Ramos (cell line): Measurements from ENCODE around the gene ANKS3.

Experiments used
- in situ Hi-C: fragments of 300-500 bp; cut with MboI; formaldehyde crosslinking; loops from one replicate; pipeline ENCODE4 v1.14.3; 2022; ENCODE audit warnings: low sequenced_read_pairs; ENCODE audit not compliant: unreplicated experiment

Gene ANKS3

GRCh38 chr16:4699046-4699556 lies 35.0 kb downstream of the ANKS3 start:
- in situ Hi-C loops, result no loop called here

DNA sequence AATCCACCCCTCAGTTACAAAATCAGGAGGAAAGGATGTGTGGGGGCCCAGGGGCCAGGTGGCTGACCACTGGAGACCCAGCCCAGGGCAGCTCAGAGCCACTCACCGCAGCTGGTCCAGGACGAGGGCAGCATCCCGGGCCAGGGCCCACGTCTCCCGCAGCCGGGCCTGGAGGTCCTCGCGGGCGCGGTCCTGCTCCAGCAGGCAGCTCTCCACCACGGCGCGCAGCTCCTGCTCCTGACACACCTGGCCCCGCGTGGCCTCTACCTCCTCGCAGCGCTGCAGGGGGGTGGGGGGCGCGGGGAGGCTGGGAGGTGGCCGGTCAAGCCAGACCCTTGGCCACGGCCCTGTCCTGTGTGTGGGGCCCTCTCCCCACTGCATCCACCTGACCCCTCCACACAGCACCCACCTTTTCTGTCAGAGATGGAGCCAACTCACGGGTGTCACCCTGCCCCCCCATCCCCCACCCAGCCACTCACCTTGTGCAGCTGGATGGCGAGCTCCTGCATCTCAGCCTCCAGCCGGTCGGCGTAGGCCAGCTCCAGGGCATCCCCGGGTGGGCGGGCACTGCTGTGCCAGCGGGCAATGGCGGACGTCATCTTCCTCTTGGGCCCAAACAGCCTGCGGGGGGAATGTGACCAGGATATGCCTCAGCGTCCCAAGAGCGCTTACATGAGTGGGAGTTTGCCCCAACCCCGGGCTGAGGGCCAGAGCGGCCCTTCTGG lies 35.6 kb downstream of the ANKS3 start:
- in situ Hi-C loops, result no loop called here

DNA sequence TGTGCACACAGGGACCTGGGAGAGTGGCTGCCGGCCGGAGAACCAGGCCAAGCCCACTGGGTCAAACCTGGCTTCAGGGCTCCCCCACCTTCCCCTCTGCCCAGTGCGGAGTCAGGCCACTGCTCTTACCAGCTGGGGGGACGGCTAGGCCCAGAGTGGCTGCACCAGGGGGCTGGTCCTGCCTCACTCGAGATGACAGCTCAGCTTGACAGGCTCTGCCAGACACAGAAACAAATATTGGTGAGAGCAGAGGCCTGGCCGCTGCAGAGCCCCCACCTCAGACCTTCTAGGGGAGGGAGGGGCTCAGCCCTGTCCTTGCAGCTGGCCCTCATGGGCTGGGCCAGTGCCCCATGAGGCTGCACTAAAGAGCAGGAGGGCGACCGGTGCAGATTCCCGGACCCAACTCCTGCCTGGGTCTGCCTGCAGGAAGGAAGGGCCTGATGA lies 36.2 kb downstream of the ANKS3 start:
- in situ Hi-C loops, result no loop called here

- in situ Hi-C loops, result no loop called here
Measured at GRCh38 chr16:4696905-4697847, 36.9 kb downstream of the ANKS3 start.

DNA sequence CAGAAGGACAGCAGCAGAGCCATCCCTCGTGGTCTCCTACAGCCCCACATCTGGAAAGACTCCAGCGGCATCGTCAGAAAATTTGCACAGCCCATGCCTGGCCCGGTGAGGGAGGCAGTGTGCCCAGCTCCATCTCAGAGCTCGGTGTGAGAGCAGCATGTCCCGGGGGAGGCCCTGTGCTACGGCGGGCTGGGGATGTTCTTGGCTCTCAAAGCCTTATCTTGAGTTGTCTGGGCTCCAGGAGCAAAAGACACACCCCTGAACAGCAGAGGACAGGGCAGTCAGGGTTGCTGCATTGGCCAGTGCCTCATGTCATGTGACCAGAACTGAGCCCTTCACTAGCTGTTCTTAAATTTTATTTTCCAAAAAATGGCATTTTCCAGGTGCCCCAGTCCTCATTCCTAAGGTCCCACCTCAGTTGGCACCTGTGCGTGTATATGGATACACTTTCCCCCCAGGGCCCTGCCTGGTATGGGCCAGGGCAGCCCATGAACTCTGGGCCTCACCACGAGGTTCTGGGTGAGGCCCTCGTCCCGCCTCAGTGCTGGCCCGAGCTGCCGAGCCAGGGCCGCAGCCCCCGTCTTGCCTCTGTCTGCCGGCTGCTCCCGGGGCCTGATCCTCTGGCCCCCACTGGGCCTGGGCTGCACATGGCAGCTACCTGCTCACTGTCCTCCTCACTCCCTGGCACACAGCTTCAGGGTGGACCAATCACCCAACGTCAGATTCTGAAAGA lies 37.7 kb downstream of the ANKS3 start:
- in situ Hi-C loops, result no loop called here

GRCh38 chr16:4695473-4696171 lies 38.4 kb downstream of the ANKS3 start:
- in situ Hi-C loops, result no loop called here

DNA sequence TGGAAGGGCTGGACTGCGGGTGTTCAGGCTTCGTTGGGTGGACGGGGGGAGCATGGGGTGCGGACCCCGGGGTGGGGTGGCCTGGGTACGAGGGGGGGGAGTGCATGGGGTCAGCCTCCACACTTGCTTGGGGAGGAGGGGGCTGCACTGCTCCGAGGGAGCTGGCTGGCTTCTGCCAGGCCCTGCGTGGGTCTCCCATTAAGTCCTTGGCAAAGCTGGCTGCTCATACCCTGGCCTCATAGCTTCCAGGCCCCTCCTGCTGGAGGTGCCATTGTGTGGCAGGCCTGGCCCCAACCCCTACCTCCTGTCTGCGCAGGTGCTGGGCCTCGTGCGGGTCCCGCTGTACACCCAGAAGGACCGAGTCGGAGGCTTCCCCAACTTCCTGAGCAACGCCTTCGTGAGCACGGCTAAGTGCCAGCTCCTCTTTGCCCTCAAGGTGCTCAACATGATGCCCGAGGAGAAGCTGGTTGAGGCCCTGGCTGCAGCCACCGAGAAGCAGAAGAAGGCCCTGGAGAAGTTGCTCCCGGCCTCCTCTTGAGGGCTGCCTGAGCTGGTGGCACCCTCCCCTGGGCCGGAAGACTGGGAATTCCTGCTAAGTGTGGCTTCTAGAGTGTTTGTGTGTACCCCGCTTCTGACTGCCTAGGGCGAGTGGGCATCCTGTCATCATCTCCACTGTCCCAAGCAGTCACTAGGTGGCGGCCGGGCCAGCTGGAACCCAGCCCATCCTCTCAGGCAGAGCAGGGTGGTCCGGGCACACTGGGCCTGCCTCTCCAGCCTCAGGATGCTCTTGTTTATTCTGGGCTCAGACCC lies 39.2 kb downstream of the ANKS3 start:
- in situ Hi-C loops, result no loop called here

DNA sequence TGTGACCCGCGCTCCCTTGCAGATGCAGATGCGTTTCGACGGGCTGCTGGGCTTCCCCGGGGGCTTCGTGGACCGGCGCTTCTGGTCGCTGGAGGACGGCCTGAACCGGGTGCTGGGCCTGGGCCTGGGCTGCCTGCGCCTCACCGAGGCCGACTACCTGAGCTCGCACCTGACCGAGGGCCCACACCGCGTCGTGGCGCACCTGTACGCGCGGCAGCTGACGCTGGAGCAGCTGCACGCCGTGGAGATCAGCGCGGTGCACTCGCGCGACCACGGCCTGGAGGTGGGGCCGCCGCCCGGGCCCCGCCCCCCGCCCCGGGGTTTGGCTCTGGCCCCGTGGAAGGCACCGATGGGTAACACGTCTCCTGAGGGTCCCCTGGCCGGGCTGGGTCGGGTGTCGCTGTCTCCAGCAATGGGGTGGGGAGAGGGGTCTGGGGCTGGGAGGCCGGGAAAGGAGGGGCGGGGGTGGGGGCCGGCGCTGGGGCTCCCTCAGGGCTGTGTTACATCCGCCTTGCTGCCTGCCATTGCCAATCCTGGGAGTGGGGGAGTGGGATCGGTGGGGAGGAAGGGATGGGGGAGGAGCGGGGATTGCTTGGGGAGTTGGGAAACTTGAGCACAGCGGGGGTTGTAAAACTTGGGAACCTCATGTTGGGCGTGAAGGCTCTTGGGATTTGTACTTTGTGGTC lies 40.0 kb downstream of the ANKS3 start:
- in situ Hi-C loops, result no loop called here

- in situ Hi-C loops, result no loop called here
Measured at GRCh38 chr16:4693296-4693955, 40.6 kb downstream of the ANKS3 start, which contains the start of gene NUDT16L1. TSS of gene NUDT16L1 (plus strand) at chr16:4693562. CDS start at chr16:4693727, 165 bp downstream.

DNA sequence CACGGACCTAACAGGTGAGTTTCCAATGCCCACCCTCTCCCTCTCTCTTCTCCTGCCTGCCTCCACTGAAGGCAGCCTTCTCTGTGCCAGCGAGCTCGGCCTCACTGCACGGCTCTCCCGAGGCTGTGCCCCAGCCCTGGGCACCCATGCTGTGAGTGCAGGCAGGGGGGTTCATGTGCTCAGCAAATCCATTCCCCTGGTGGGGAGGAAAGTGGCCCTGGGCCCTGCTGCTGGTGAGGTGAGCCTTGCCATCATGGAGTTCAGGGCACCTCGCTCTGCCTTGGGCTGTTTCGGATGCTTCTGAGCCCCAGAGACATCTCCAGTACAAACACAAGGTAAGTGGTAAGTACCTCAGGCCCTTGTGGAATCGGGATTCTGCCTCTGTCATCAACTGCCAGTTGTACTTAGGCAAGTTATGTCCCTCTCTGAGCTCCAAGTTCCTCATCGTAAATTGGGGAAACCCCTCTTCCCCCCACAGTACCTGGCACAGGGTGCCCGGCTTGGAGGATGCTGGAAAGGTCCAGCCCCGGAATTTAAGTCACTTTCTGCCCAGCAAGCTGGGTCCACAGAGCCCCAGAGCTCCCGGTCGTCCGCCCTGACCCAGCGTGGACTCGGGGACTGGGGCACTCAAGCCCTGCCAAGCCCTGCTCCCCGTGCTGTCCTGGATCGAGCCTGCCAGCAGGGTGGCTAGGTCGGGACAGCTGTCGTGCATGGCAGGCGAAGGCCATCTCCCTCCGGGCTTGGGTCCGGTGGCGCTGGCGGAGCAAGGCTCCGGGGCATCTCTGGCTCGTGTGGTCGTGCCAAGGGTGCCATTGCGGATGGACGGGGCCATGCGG lies 41.4 kb downstream of the ANKS3 start:
- in situ Hi-C loops, result no loop called here

DNA sequence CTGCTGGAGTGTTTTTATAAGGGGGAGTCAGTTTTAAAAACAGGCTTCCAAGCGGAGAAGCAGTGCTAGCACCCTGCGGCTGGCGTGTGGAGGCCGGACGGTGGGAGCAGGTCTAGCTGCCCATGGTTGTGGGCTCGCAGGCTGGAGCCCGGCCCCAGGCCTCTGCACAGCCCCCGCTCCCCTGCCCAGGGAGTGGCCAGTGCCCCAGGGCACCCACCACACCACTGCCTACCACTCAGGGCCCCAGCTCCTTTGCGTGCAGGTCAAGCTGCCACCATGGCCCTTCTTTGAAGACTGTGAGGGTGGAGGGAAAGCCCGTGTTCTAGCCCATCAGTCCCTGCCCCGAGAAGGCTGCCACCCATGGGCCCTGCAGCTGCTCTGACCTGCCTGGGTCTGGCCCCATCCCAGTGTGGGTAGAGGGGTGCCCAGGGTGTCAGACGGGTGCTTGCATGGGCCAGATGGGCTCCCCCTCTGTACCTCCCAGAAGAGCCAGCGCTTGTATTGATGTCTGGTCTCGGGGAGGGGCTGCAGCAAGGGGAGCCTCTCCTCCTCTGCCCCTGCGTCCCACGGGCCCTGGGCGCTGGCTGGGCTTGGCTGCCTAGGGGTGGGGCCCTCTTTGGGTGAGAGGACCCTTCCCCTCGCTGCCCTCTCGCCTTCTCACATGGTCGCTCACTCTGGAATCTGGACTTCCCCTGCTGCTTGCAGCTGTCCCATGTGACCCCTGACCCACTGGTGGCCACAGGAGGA lies 42.2 kb downstream of the ANKS3 start:
- in situ Hi-C loops, result no loop called here

GRCh38 chr16:4690946-4691665 lies 43.0 kb downstream of the ANKS3 start:
- in situ Hi-C loops, result no loop called here

DNA sequence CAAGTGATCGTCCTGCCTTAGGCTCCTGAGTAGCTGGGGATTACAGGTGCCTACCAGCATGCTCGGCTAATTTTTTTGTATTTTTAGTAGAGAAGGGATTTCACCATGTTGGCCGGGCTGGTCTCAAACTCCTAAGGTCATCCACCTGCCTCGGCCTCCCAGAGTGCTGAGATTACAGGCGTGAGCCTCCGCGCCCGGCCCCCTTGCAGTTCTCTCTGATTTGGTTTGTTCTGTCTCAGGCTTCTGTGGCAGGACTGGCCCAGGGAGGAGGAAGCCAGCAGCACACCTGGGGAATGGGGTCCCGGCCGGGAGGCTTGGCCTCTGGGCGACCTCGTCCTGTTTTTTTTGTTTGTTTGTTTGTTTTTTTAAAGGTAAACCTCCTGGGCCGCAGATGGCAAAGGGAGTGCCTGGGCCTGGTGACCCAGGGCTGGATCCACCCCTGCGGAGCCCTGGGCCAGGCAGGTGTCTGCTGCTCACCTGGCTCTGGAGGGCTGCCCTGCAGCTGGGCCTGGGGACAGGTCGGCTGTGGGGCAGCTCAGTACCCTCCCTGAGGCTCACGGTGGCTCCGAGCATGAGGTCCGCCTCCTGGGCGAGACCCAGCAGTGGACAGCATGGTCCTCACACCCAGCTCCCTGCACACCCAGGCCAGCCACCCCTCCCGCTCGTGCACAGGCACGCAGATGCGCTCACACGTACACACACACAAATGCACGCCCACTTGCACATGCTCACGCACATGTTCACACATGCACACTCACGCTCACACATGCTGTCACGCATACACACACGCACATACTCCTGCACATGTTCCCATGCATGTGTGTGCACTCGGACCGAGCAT lies 44.0 kb downstream of the ANKS3 start:
- in situ Hi-C loops, result no loop called here

DNA sequence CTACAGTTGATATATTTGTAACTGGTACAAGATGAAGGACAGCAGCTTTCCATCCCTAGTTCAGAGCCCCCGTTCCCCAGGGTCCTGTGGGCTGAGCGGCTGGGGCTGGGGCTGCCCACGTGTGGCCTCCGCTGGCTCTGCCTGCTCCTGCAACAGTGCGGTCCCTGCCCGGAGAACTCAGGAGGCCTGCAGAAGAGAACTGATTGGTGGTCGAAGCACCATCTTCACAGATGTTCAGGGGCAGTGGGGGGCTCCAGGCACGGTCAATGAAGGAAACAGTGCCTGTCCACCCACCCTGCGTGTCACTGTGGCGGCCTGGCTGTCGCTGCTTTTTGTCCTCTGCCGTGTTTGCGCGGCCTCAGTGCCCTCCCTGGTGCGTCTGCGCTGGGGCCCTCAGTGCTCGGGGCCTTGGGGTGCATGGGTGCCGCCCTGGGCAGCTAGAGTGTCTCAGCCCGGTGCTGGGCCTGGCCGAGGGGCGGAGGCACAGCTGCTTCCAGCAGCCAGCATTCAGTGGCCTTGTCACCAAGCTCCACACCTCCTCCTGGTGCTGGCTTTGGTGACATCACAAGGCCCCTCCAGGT lies 44.9 kb downstream of the ANKS3 start:
- in situ Hi-C loops, result no loop called here

DNA sequence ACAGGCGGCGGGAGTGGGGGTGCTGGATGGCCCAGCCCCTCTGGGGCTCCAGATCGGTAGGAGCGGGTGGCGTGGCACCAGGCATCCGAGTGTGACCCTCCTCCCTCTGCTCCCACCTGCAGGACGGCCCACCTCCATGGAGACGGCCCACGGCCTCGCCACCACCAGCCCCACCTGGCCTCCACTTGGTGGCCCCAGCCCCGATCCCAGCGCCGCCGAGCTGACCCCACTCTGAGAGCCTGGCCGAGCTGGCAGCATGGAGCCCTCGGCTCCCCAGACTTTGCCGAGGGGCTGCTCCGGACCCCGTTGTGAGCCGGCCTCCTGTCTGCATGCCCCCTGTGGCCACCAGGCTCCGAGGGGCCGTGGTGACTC lies 45.4 kb downstream of the ANKS3 start:
- in situ Hi-C loops, result no loop called here
